GM12878 (cell line): ENCODE data around the gene POLA2. TPM values are rescaled to one million over a fixed set of nuclear protein-coding genes. Genes with fewer than 3 reads are reported as not detected.
A peak's percentile ranks its signal among the peaks of the same experiment; 100 is the strongest.

Experiments used
- ATAC-seq: fragments of 200-7000 bp; cut with Tn5 transposase; 3 replicates; pipeline ENCODE4 v1.9.1; 2020; ENCODE audit warnings: mild to moderate bottlenecking, moderate library complexity
- BruUV-seq: library from RNA; stranded (reverse); fragments of 400-500 nt; replicated peaks from 2 replicates; lab custom pipeline; 2021; lab: Mats Ljungman, UMichigan
- CTCF ChIA-PET: fragments of 300-600 bp; sonication (Branson Sonifier 250); formaldehyde crosslinking; extraction: SDS; loops from one replicate; lab custom pipeline; 2021; ENCODE audit warnings: inconsistent platforms; lab: Yijun Ruan, JAX
- POLR2A ChIA-PET: fragments of 350-600 bp; formaldehyde crosslinking; extraction: SDS; loops from one replicate; lab custom pipeline; 2021; ENCODE audit warnings: inconsistent platforms; lab: Charles Lee
- RAD21 ChIA-PET: fragments of 300-600 bp; sonication (Branson Sonifier 250); formaldehyde crosslinking; loops from one replicate; lab custom pipeline; 2023; ENCODE audit warnings: antibody characterized with exemption; ENCODE audit not compliant: unreplicated experiment; lab: Charles Lee
- SMC1A ChIA-PET: fragments of 300-600 bp; sonication (Branson Sonifier 250); formaldehyde crosslinking; loops from one replicate; lab custom pipeline; 2023; ENCODE audit not compliant: unreplicated experiment, uncharacterized antibody; lab: Charles Lee
- DNase-seq: peaks from one replicate; pipeline ENCODE4 v3.0.0-alpha.2; 2011; ENCODE audit warnings: low read depth, low spot score
- FAIRE-seq: peaks from 3 replicates; lab custom pipeline; 2011; peaks lifted over from hg19 to GRCh38; lab: Jason Lieb, UNC
- H2AFZ ChIP-seq: 2 replicates; pipeline ENCODE4 v1.6.0; 2011; ENCODE audit warnings: low read depth, low read length, control low read depth; ENCODE audit not compliant: control insufficient read depth
- H3K27ac ChIP-seq: 2 replicates; pipeline ENCODE4 v1.5.1; 2011; ENCODE audit warnings: control low read depth; ENCODE audit not compliant: control insufficient read depth, insufficient read depth
- H3K27me3 ChIP-seq, 2 experiments: replicated peaks in 1 of 2; 2 replicates each; pipeline versions ENCODE4 v1.6.0 to v1.6.1; 2011; ENCODE audit warnings: low read length in 1 of 2; ENCODE audit not compliant: control insufficient read depth in 2 of 2, insufficient read depth in 2 of 2
- H3K36me3 ChIP-seq, 2 experiments: 2 replicates each; pipeline ENCODE4 v1.5.1; 2011; ENCODE audit warnings: low read length in 1 of 2; ENCODE audit not compliant: control insufficient read depth in 2 of 2, insufficient read depth in 2 of 2
- H3K4me1 ChIP-seq: 2 replicates; pipeline ENCODE4 v1.6.1; 2011; ENCODE audit warnings: mild to moderate bottlenecking, low read length, moderate library complexity, mixed read lengths; ENCODE audit not compliant: control insufficient read depth, insufficient read depth
- H3K4me2 ChIP-seq: 2 replicates; pipeline ENCODE4 v1.6.0; 2011; ENCODE audit warnings: control low read depth; ENCODE audit not compliant: control insufficient read depth, insufficient read depth
- H3K4me3 ChIP-seq: fragments of 200-600 bp; sonication (generic); 2 replicates; pipeline ENCODE4 v1.5.1; 2016
- H3K79me2 ChIP-seq: 2 replicates; pipeline ENCODE4 v1.6.0; 2011; ENCODE audit warnings: low read length; ENCODE audit not compliant: control insufficient read depth, insufficient read depth
- H3K9ac ChIP-seq: 2 replicates; pipeline ENCODE4 v1.8.0; 2011; ENCODE audit warnings: low read length, control low read depth, mixed read lengths; ENCODE audit not compliant: control insufficient read depth, insufficient read depth
- H3K9me3 ChIP-seq: replicated peaks from 3 replicates; pipeline ENCODE4 v1.5.1; 2011; ENCODE audit warnings: mild to moderate bottlenecking, low read length; ENCODE audit not compliant: control insufficient read depth, insufficient read depth
- H4K20me1 ChIP-seq: 2 replicates; pipeline ENCODE4 v1.6.0; 2011; ENCODE audit not compliant: control insufficient read depth, insufficient read depth
- CBX5 ChIP-seq: sonication (generic); IDR thresholded peaks from 2 replicates; pipeline ENCODE4 v1.6.1; 2016; ENCODE audit warnings: low read depth, moderate library complexity, mild to moderate bottlenecking, inconsistent platforms
- EP300 ChIP-seq, 2 experiments: fragments of 150-350 bp in 1 of 2; IDR thresholded peaks; 2 replicates each; pipeline ENCODE4 v1.6.1; 2011 to 2012; ENCODE audit warnings: low read depth in 2 of 2, low read length in 2 of 2, borderline replicate concordance in 1 of 2, improper control_type of control experiment in 1 of 2, inconsistent platforms in 1 of 2; ENCODE audit not compliant: control insufficient read depth in 1 of 2
- NFXL1 ChIP-seq: fragments of 450-650 bp; IDR thresholded peaks from 2 replicates; pipeline ENCODE4 v1.6.1; 2017; ENCODE audit warnings: antibody characterized with exemption, mild to moderate bottlenecking, borderline replicate concordance
- NR2C1 ChIP-seq: fragments of 450-650 bp; IDR thresholded peaks from 2 replicates; pipeline ENCODE4 v1.6.1; 2017; ENCODE audit warnings: antibody characterized with exemption, mild to moderate bottlenecking, moderate library complexity
- POLR2A ChIP-seq: IDR thresholded peaks from 2 replicates; pipeline ENCODE4 v1.6.1; 2011; ENCODE audit warnings: low read depth, mild to moderate bottlenecking, low read length
- RUNX3 ChIP-seq: IDR thresholded peaks from 2 replicates; pipeline ENCODE4 v1.6.1; 2012; ENCODE audit warnings: low read length, inconsistent platforms
- SIX5 ChIP-seq: IDR thresholded peaks from 2 replicates; pipeline ENCODE4 v1.6.1; 2011; ENCODE audit warnings: mild to moderate bottlenecking, low read depth, low read length, moderate library complexity; ENCODE audit not compliant: severe bottlenecking
- SREBF2 ChIP-seq: IDR thresholded peaks from 2 replicates; pipeline ENCODE4 v1.6.1; 2012; ENCODE audit warnings: mild to moderate bottlenecking, low read length
- TARDBP ChIP-seq: IDR thresholded peaks from 2 replicates; pipeline ENCODE4 v1.6.1; 2016; ENCODE audit warnings: borderline replicate concordance
- WGBS: methylation state at CpG from one replicate; pipeline ENCODE4 v1.1.6; 2016; ENCODE audit warnings: low lambda C conversion rate; ENCODE audit not compliant: insufficient replicate concordance, insufficient coverage; ENCODE audit errors: missing lambda C conversion rate; 5-methylcytosine and 5-hydroxymethylcytosine counted together
- in situ Hi-C: fragments of 300-500 bp; cut with MboI; formaldehyde crosslinking; loops from 9 replicates; pipeline ENCODE4 v1.14.3; 2018; ENCODE audit warnings: mixed read lengths
- intact Hi-C: fragments of 100-400 bp; cut with micrococcal nuclease; formaldehyde crosslinking; loops from one replicate; pipeline ENCODE4 v1.14.2; 2022; ENCODE audit not compliant: unreplicated experiment
- polyA plus RNA-seq, 11 experiments: library from polyadenylated mRNA; depleted of rRNA in 4 of 11; unstranded in 6 of 11; stranded (reverse) in 5 of 11; fragments of >200 nt; fragmentation: Nextera tagmentation in 4 of 11; fragmentation: Illumina TruSeq in 1 of 11; extraction: Ambion mirVana in 4 of 11; extraction: Trizol in 1 of 11; gene quantifications; 1 replicate in 1 of 11; 2 replicates in 10 of 11; pipeline versions ENCODE4 v1.2.1 to v1.2.3, GENCODE V29; 2011 to 2016; ENCODE audit warnings: inconsistent platforms in 2 of 11, missing spikeins in 2 of 11, low read depth in 1 of 11
- total RNA-seq, 4 experiments: library from RNA; depleted of rRNA in 3 of 4; stranded (reverse); fragments of >200 nt in 3 of 4; fragmentation: Illumina TruSeq in 1 of 4; extraction: Trizol in 1 of 4; gene quantifications; 2 replicates each; pipeline versions ENCODE4 v1.2.1 to v1.2.3, GENCODE V29; 2013 to 2021
- TF ChIP-seq, protein P1 (sequence below): fragments of 450-650 bp; IDR thresholded peaks from 2 replicates; pipeline ENCODE4 v1.6.1; 2017; ENCODE audit warnings: mild to moderate bottlenecking, low read depth, inconsistent platforms; ENCODE audit not compliant: poor library complexity, severe bottlenecking
- TF ChIP-seq, protein P2 (sequence below): fragments of 450-650 bp; IDR thresholded peaks from 2 replicates; pipeline ENCODE4 v1.6.1; 2016; ENCODE audit warnings: mild to moderate bottlenecking, moderate library complexity, borderline replicate concordance

POLA2 gene
- total and polyA plus RNA-seq, 10 of the 15 experiments (the other 5 are each of a cell fraction or from before 2014, with no cell fraction given) = 4.2 to 121 (median 56.2) TPM

DNA sequence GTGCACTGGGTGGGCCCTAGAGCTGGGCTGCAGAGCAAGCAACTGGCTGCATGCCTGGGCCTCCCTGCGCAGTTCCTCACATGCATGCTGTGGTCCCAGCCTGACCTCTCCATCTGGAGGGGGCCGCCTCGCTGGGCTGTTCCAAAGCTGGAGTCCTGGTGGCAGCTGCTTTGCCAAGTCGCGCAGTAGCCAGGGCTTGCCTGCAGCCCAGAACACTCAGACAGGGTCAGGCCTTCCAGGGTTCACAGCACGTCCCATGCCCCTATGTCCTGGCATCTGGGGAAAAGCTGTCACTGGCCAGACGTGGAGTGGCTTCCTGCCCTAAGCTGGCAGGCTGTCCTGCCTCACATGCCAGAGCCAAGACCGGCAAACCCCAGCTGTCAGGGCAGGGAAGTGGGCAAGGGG is 36.4 kb downstream of the POLA2 start:
- no TSS peak for BruUV-seq
- in situ Hi-C loops (no loop called here), intact Hi-C loops (no loop called here)
- RAD21 ChIA-PET = no interaction called here
- Histone ChIP-seq H3K9ac (no peak overlapping the region), H4K20me1 (no peaks in the 10 kb centered on the region), H3K4me3 (no peak overlapping the region), H2AFZ (no peak overlapping the region), H3K79me2 (no peaks in the 10 kb centered on the region), H3K9me3 (no peaks in the 10 kb centered on the region), H3K4me1 (no peaks in the 10 kb centered on the region), H3K27ac (no peak overlapping the region), H3K4me2 (no peak overlapping the region), H3K36me3 (peaks cover 17 to 28% of the 10 kb centered on the region in 2 experiments; a peak in 3 of 4 replicates), H3K27me3 (no peaks in the 10 kb centered on the region)
- WGBS = over 99% methylated on average over 8 of the region's 8 CpGs
- ATAC-seq (no peak), DNase-seq (no peak), FAIRE-seq (no peak)
- POLR2A ChIA-PET = no interaction called here
- CTCF ChIA-PET = interaction anchor here (1.3 kb wide), 1 partner anchor 18 kb away, joined by 6 read pairs; no protein-coding TSS in a partner anchor
- TF ChIP-seq, protein P1, sequence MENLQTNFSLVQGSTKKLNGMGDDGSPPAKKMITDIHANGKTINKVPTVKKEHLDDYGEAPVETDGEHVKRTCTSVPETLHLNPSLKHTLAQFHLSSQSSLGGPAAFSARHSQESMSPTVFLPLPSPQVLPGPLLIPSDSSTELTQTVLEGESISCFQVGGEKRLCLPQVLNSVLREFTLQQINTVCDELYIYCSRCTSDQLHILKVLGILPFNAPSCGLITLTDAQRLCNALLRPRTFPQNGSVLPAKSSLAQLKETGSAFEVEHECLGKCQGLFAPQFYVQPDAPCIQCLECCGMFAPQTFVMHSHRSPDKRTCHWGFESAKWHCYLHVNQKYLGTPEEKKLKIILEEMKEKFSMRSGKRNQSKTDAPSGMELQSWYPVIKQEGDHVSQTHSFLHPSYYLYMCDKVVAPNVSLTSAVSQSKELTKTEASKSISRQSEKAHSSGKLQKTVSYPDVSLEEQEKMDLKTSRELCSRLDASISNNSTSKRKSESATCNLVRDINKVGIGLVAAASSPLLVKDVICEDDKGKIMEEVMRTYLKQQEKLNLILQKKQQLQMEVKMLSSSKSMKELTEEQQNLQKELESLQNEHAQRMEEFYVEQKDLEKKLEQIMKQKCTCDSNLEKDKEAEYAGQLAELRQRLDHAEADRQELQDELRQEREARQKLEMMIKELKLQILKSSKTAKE = no peak
- 0 out of 2 replicates have a peak, but pooled peaks have one; percentile 28 for TF ChIP-seq POLR2A
- SMC1A ChIA-PET = interaction anchor here (0.6 kb wide), 1 partner anchor 59 kb away, joined by 3 read pairs; no protein-coding TSS in a partner anchor

DNA sequence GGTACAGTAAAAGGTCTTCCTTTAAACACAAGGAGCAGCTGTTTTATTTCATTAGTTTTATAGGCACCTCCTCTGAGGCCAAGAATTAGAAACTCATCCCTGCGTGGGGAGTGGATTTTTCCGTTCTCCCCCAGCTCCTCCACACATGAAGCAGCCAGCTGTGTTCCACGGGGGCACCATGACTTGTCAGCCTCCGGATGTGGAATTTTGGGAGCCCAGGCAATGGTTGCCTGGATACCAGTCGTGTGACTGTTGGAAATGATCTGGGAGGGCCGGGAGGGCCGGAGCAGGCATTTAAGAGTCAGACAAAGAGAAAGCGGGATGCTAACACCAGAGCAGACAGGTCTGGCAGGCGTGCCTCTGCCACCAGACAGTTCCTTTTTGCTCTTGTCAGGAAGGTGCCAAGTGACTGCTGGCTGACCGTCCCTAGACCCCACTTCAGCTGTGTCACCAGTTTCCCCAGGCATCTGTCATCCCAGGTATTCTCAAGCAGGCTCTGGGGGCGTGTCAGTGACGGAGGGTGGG is 37.0 kb downstream of the POLA2 start:
- H3K4me3 ChIP-seq = no peak overlapping the region
- intact Hi-C loops (no loop called here), in situ Hi-C loops (no loop called here)
- ChIA-PET POLR2A (no interaction called here), CTCF (interaction anchor here (1.3 kb wide), 1 partner anchor 18 kb away, joined by 6 read pairs; no protein-coding TSS in a partner anchor), SMC1A (no interaction called here), RAD21 (no interaction called here)
- H4K20me1 ChIP-seq = no peaks in the 10 kb centered on the region
- H3K36me3 ChIP-seq = peaks cover 17 to 28% of the 10 kb centered on the region in 2 experiments; a peak in 3 of 4 replicates
- no peak overlapping the region for H2AFZ ChIP-seq
- H3K27ac ChIP-seq = no peak overlapping the region
- 92% methylated on average over 12 of the region's 12 CpGs for whole genome bisulfite sequencing
- no peak overlapping the region for H3K9ac ChIP-seq
- no peaks in the 10 kb centered on the region for H3K79me2 ChIP-seq
- H3K4me1 ChIP-seq = no peaks in the 10 kb centered on the region
- no peak for DNase-seq
- H3K4me2 ChIP-seq = no peak overlapping the region
- H3K9me3 ChIP-seq = no peaks in the 10 kb centered on the region
- no peak for ATAC-seq
- BruUV-seq = no TSS peak
- no peak for FAIRE-seq
- no peaks in the 10 kb centered on the region for H3K27me3 ChIP-seq
- TF ChIP-seq CBX5 = no peak
- TF ChIP-seq NR2C1 = no peak
- no peak for TF ChIP-seq TARDBP
- no peak for TF ChIP-seq SIX5
- no peak for TF ChIP-seq NFXL1
- no peak for TF ChIP-seq SREBF2
- no peak for TF ChIP-seq EP300 (IDR thresholded peaks at IDR 0.05; ENCODE audit: borderline replicate concordance in 1 of 2, control insufficient read depth in 1 of 2, low read depth in 2 of 2, low read length in 2 of 2)
- no peak for TF ChIP-seq POLR2A
- TF ChIP-seq, protein P2, sequence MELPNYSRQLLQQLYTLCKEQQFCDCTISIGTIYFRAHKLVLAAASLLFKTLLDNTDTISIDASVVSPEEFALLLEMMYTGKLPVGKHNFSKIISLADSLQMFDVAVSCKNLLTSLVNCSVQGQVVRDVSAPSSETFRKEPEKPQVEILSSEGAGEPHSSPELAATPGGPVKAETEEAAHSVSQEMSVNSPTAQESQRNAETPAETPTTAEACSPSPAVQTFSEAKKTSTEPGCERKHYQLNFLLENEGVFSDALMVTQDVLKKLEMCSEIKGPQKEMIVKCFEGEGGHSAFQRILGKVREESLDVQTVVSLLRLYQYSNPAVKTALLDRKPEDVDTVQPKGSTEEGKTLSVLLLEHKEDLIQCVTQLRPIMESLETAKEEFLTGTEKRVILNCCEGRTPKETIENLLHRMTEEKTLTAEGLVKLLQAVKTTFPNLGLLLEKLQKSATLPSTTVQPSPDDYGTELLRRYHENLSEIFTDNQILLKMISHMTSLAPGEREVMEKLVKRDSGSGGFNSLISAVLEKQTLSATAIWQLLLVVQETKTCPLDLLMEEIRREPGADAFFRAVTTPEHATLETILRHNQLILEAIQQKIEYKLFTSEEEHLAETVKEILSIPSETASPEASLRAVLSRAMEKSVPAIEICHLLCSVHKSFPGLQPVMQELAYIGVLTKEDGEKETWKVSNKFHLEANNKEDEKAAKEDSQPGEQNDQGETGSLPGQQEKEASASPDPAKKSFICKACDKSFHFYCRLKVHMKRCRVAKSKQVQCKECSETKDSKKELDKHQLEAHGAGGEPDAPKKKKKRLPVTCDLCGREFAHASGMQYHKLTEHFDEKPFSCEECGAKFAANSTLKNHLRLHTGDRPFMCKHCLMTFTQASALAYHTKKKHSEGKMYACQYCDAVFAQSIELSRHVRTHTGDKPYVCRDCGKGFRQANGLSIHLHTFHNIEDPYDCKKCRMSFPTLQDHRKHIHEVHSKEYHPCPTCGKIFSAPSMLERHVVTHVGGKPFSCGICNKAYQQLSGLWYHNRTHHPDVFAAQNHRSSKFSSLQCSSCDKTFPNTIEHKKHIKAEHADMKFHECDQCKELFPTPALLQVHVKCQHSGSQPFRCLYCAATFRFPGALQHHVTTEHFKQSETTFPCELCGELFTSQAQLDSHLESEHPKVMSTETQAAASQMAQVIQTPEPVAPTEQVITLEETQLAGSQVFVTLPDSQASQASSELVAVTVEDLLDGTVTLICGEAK = no peak
- no peak for TF ChIP-seq RUNX3
